HEK293 (cell line): ENCODE data around the gene TMEM151B.

ENCODE experiments used
- BCL6B ChIP-seq: fragments of 450-650 bp; formaldehyde crosslinking; IDR thresholded peaks from 2 replicates; pipeline ENCODE4 v1.5.1; 2017; ENCODE audit warnings: missing biosample characterization, missing genetic modification characterization
- CTCF ChIP-seq: fragments of 450-650 bp; formaldehyde crosslinking; IDR thresholded peaks from 2 replicates; pipeline ENCODE4 v1.5.1; 2016; ENCODE audit warnings: missing biosample characterization, missing genetic modification characterization
- YY1 ChIP-seq: fragments of 450-650 bp; formaldehyde crosslinking; IDR thresholded peaks from 2 replicates; pipeline ENCODE4 v1.5.1; 2018; ENCODE audit warnings: missing biosample characterization, missing genetic modification characterization
- ZBTB10 ChIP-seq: fragments of 450-650 bp; formaldehyde crosslinking; IDR thresholded peaks from 2 replicates; pipeline ENCODE4 v1.5.1; 2016; ENCODE audit warnings: missing biosample characterization, missing genetic modification characterization
- ZBTB44 ChIP-seq: fragments of 450-650 bp; IDR thresholded peaks from 2 replicates; pipeline ENCODE4 v1.5.1; 2018; ENCODE audit warnings: missing biosample characterization, mild to moderate bottlenecking, missing genetic modification characterization
- TF ChIP-seq, protein P1 (sequence below): fragments of 450-650 bp; formaldehyde crosslinking; IDR thresholded peaks from 2 replicates; pipeline ENCODE4 v1.5.1; 2016; ENCODE audit warnings: missing biosample characterization, missing genetic modification characterization

- TF ChIP-seq CTCF (tag by site-specific recombination): no peak
- TF ChIP-seq, protein P1, sequence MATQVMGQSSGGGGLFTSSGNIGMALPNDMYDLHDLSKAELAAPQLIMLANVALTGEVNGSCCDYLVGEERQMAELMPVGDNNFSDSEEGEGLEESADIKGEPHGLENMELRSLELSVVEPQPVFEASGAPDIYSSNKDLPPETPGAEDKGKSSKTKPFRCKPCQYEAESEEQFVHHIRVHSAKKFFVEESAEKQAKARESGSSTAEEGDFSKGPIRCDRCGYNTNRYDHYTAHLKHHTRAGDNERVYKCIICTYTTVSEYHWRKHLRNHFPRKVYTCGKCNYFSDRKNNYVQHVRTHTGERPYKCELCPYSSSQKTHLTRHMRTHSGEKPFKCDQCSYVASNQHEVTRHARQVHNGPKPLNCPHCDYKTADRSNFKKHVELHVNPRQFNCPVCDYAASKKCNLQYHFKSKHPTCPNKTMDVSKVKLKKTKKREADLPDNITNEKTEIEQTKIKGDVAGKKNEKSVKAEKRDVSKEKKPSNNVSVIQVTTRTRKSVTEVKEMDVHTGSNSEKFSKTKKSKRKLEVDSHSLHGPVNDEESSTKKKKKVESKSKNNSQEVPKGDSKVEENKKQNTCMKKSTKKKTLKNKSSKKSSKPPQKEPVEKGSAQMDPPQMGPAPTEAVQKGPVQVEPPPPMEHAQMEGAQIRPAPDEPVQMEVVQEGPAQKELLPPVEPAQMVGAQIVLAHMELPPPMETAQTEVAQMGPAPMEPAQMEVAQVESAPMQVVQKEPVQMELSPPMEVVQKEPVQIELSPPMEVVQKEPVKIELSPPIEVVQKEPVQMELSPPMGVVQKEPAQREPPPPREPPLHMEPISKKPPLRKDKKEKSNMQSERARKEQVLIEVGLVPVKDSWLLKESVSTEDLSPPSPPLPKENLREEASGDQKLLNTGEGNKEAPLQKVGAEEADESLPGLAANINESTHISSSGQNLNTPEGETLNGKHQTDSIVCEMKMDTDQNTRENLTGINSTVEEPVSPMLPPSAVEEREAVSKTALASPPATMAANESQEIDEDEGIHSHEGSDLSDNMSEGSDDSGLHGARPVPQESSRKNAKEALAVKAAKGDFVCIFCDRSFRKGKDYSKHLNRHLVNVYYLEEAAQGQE (tag by site-specific recombination): no peak
- TF ChIP-seq BCL6B (tag by site-specific recombination): no peak
- no peak for TF ChIP-seq ZBTB10 (tag by site-specific recombination)
- TF ChIP-seq YY1 (tag by site-specific recombination): no peak
- TF ChIP-seq ZBTB44: no peak
These were observed 48.3 kb upstream of the TMEM151B start for GRCh38 chr6:44221961-44222335.
